ENCODE data around the gene SH3RF1. TPM values are rescaled to one million over a fixed set of nuclear protein-coding genes. Genes with fewer than 3 reads are reported as not detected.

The SH3RF1 gene
- total and polyA plus RNA-seq, 2 experiments from 2014 or later = 7.8 to 12.4 TPM

GRCh38 chr4:169208516-169208915 is 62.2 kb downstream of the SH3RF1 start:
- no peak overlapping the region for H3K4me3 ChIP-seq
- Mint-ChIP-seq H3K27me3 (ENCODE audit: insufficient read depth, low read depth, poor library complexity) (no peaks in the 10 kb centered on the region), H3K9me3 (peaks cover 4% of the 10 kb centered on the region; the same call in 1 of the 3 replicates), H3K36me3 (ENCODE audit: low read depth) (peaks cover 9% of the 10 kb centered on the region; the same call in 2 of the 3 replicates), H3K27ac (no peak overlapping the region), H3K4me3 (no peak overlapping the region), H3K4me1 (peaks cover 25% of the 10 kb centered on the region)
- no peaks in the 10 kb centered on the region for H3K9me2 ChIP-seq (ENCODE audit: insufficient read depth)
- H3K36me3 ChIP-seq (ENCODE audit: insufficient read depth) = no peaks in the 10 kb centered on the region
- peaks cover 54% of the 10 kb centered on the region for H3K79me2 ChIP-seq (replicated peaks; ENCODE audit: insufficient read depth)
- H3K4me1 ChIP-seq (ENCODE audit: insufficient read depth) = peaks cover 20% of the 10 kb centered on the region
- H4K20me1 ChIP-seq (replicated peaks; ENCODE audit: insufficient read depth) = no peaks in the 10 kb centered on the region
- no peak overlapping the region for H2AFZ ChIP-seq
- H3K4me2 ChIP-seq = no peak overlapping the region
- H3F3A ChIP-seq (replicated peaks; ENCODE audit: low read depth) = no peaks in the 10 kb centered on the region
- no peaks in the 10 kb centered on the region for H3K27me3 ChIP-seq (ENCODE audit: insufficient read depth)
- ATAC-seq (no peak), DNase-seq (ENCODE audit: low spot score) (no peak)
- H3K27ac ChIP-seq (ENCODE audit: low read depth) = no peak overlapping the region
- TF ChIP-seq ZNF331 (CRISPR knock-in tag; IDR thresholded peaks at IDR 0.05; ENCODE audit: low read depth) (no peak), ZNF114 (CRISPR knock-in tag; IDR thresholded peaks at IDR 0.05) (no peak), CREB1 (CRISPR knock-in tag; IDR thresholded peaks at IDR 0.05; ENCODE audit: low read depth) (no peak), EZH2phosphoT487 (IDR thresholded peaks at IDR 0.05; ENCODE audit: unreplicated experiment) (no peak), NANOG (IDR thresholded peaks at IDR 0.05; ENCODE audit: borderline replicate concordance) (no peak), JUNB (IDR thresholded peaks at IDR 0.05; ENCODE audit: unreplicated experiment) (no peak), POLR2AphosphoS5 (IDR thresholded peaks at IDR 0.05; ENCODE audit: low read depth) (no peak), STAT1 (IDR thresholded peaks at IDR 0.05; ENCODE audit: unreplicated experiment) (no peak), EZH2 (IDR thresholded peaks at IDR 0.05; ENCODE audit: low read depth, unreplicated experiment) (no peak)
- TF ChIP-seq, protein P1, sequence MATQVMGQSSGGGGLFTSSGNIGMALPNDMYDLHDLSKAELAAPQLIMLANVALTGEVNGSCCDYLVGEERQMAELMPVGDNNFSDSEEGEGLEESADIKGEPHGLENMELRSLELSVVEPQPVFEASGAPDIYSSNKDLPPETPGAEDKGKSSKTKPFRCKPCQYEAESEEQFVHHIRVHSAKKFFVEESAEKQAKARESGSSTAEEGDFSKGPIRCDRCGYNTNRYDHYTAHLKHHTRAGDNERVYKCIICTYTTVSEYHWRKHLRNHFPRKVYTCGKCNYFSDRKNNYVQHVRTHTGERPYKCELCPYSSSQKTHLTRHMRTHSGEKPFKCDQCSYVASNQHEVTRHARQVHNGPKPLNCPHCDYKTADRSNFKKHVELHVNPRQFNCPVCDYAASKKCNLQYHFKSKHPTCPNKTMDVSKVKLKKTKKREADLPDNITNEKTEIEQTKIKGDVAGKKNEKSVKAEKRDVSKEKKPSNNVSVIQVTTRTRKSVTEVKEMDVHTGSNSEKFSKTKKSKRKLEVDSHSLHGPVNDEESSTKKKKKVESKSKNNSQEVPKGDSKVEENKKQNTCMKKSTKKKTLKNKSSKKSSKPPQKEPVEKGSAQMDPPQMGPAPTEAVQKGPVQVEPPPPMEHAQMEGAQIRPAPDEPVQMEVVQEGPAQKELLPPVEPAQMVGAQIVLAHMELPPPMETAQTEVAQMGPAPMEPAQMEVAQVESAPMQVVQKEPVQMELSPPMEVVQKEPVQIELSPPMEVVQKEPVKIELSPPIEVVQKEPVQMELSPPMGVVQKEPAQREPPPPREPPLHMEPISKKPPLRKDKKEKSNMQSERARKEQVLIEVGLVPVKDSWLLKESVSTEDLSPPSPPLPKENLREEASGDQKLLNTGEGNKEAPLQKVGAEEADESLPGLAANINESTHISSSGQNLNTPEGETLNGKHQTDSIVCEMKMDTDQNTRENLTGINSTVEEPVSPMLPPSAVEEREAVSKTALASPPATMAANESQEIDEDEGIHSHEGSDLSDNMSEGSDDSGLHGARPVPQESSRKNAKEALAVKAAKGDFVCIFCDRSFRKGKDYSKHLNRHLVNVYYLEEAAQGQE (IDR thresholded peaks at IDR 0.05; ENCODE audit: unreplicated experiment) = no peak
- TF ChIP-seq, protein P2, sequence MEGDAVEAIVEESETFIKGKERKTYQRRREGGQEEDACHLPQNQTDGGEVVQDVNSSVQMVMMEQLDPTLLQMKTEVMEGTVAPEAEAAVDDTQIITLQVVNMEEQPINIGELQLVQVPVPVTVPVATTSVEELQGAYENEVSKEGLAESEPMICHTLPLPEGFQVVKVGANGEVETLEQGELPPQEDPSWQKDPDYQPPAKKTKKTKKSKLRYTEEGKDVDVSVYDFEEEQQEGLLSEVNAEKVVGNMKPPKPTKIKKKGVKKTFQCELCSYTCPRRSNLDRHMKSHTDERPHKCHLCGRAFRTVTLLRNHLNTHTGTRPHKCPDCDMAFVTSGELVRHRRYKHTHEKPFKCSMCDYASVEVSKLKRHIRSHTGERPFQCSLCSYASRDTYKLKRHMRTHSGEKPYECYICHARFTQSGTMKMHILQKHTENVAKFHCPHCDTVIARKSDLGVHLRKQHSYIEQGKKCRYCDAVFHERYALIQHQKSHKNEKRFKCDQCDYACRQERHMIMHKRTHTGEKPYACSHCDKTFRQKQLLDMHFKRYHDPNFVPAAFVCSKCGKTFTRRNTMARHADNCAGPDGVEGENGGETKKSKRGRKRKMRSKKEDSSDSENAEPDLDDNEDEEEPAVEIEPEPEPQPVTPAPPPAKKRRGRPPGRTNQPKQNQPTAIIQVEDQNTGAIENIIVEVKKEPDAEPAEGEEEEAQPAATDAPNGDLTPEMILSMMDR (conservative IDR thresholded peaks at IDR 0.05; ENCODE audit: low read depth in 2 of 2) = no peak
- TF ChIP-seq, protein P3, sequence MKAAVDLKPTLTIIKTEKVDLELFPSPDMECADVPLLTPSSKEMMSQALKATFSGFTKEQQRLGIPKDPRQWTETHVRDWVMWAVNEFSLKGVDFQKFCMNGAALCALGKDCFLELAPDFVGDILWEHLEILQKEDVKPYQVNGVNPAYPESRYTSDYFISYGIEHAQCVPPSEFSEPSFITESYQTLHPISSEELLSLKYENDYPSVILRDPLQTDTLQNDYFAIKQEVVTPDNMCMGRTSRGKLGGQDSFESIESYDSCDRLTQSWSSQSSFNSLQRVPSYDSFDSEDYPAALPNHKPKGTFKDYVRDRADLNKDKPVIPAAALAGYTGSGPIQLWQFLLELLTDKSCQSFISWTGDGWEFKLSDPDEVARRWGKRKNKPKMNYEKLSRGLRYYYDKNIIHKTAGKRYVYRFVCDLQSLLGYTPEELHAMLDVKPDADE (IDR thresholded peaks at IDR 0.05) = no peak
- TF ChIP-seq, protein P4, sequence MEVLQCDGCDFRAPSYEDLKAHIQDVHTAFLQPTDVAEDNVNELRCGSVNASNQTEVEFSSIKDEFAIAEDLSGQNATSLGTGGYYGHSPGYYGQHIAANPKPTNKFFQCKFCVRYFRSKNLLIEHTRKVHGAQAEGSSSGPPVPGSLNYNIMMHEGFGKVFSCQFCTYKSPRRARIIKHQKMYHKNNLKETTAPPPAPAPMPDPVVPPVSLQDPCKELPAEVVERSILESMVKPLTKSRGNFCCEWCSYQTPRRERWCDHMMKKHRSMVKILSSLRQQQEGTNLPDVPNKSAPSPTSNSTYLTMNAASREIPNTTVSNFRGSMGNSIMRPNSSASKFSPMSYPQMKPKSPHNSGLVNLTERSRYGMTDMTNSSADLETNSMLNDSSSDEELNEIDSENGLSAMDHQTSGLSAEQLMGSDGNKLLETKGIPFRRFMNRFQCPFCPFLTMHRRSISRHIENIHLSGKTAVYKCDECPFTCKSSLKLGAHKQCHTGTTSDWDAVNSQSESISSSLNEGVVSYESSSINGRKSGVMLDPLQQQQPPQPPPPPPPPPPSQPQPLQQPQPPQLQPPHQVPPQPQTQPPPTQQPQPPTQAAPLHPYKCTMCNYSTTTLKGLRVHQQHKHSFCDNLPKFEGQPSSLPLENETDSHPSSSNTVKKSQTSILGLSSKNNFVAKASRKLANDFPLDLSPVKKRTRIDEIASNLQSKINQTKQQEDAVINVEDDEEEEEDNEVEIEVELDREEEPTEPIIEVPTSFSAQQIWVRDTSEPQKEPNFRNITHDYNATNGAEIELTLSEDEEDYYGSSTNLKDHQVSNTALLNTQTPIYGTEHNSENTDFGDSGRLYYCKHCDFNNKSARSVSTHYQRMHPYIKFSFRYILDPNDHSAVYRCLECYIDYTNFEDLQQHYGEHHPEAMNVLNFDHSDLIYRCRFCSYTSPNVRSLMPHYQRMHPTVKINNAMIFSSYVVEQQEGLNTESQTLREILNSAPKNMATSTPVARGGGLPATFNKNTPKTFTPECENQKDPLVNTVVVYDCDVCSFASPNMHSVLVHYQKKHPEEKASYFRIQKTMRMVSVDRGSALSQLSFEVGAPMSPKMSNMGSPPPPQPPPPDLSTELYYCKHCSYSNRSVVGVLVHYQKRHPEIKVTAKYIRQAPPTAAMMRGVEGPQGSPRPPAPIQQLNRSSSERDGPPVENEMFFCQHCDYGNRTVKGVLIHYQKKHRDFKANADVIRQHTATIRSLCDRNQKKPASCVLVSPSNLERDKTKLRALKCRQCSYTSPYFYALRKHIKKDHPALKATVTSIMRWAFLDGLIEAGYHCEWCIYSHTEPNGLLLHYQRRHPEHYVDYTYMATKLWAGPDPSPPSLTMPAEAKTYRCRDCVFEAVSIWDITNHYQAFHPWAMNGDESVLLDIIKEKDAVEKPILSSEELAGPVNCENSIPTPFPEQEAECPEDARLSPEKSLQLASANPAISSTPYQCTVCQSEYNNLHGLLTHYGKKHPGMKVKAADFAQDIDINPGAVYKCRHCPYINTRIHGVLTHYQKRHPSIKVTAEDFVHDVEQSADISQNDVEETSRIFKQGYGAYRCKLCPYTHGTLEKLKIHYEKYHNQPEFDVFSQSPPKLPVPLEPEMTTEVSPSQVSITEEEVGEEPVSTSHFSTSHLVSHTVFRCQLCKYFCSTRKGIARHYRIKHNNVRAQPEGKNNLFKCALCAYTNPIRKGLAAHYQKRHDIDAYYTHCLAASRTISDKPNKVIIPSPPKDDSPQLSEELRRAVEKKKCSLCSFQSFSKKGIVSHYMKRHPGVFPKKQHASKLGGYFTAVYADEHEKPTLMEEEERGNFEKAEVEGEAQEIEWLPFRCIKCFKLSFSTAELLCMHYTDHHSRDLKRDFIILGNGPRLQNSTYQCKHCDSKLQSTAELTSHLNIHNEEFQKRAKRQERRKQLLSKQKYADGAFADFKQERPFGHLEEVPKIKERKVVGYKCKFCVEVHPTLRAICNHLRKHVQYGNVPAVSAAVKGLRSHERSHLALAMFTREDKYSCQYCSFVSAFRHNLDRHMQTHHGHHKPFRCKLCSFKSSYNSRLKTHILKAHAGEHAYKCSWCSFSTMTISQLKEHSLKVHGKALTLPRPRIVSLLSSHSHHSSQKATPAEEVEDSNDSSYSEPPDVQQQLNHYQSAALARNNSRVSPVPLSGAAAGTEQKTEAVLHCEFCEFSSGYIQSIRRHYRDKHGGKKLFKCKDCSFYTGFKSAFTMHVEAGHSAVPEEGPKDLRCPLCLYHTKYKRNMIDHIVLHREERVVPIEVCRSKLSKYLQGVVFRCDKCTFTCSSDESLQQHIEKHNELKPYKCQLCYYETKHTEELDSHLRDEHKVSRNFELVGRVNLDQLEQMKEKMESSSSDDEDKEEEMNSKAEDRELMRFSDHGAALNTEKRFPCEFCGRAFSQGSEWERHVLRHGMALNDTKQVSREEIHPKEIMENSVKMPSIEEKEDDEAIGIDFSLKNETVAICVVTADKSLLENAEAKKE (CRISPR knock-in tag; IDR thresholded peaks at IDR 0.05) = no peak

Measured in GM23338 (cell line).